Measurements from ENCODE around the gene ANXA2.

GRCh38 chr15:60423537-60423936, 25.8 kb upstream of the ANXA2 start:
- TF ChIP-seq POLR2A (IDR thresholded peaks at IDR 0.05; ENCODE audit: low read length) = no peak
- no peak for TF ChIP-seq GATA1 (IDR thresholded peaks at IDR 0.05; ENCODE audit: low read depth, low read length)
